ENCODE results near the gene TTC31.

The TTC31 gene

DNA sequence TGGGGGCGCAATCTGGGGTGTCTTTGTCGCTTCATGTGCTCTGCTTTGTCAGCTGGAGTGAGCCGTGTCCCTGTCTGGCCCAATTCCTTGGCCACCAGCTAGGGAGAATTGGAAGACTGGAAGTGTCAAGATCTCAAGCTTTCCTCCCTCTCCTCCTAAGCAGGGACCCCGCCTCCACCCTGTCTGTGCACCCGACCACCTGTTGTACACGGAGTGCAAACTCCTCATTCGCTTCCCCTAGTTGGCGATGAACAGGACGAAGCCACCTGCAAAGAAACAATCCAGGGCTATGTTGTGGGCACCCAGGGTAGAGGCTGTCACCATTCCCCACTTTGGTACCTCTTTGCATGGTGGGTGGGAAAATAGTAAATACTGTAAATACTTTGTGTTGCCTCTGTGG is 44.9 kb downstream of the TTC31 start:
- DNase-seq: no peak

DNA sequence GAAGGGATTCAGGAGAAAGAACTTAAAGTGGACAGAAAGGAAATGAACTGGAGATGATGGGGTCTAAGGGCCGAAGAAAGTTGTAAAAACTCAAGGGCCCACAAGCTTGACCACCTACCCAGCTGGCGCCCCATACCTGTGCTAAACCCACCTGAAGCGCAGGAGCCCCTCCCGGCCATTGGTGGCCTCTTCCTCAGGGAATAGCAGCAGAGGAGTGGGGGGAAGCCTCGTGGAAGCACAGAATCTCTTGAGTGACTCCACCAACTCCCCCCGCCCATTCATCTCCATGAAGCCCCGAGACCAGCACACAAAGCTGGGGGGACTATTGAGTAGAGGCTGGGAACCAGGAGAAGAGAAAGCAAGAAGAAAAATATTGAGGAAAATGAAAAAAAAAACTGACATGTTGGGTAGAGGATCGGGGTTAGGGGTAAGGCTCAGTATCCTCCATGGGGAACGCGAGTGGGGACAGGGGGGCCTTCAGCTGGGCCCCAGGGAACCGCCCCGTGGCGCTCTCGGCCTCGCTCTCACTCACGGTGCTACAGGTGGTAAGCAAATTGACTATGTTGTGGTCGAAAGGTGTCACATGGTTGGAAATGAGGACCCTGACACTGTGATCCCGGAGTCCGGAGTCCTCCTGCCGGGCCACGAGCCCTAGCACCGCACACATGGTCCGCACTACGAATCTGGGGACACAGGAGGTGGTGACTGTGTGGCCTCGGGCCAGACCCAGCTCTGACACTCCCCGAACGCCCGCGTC is 45.9 kb downstream of the TTC31 start:
- DNase-seq: peak; percentile 33

DNA sequence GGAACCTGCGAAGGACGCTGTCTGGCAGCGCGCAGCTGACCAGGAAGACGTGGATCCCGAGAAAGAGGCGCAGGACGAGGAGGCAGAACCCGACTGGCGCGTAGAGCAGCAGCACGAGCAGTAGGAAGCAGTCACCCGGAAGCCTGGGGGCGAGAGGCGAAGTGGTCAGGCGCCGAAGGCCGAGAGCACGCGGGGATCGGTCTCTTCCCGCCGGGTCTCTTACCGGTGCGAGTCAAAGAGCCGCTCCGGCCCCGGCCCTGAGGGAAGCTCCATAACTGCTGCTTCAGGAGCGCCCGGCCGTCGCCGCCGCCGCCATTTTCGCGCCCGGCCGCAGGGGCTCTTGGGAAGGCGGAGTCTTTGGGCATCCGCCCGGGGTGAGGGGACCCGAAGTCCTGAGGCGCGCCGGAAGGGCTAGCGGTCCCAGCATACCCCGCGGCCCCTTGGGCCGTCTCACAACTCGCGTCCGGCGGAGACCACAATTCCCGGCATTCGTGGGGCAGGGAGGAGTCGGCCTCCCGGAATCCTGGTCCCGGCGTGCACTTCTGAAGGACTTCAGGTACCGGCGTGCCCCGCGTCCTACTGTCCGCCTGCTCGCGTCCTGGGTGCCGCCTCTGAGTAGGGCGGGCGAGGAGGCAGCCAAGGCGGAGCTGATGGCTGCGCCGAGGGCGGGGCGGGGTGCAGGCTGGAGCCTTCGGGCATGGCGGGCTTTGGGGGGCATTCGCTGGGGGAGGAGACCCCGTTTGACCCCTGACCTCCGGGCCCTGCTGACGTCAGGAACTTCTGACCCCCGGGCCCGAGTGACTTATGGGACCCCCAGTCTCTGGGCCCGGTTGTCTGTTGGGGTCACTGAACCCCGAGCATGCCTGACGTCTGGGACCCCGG is 46.7 kb downstream of the TTC31 start, which contains the start of the genes AUP1 and HTRA2:
Gene AUP1 (minus strand): TSS at position 350 of the 882 bp plus-strand sequence. CDS start 77 bp downstream, at position 273.
Gene HTRA2 (plus strand): TSS at position 577 of the 882 bp plus-strand sequence. CDS start 74 bp downstream, at position 651.
- DNase-seq: peak; percentile 95

DNA sequence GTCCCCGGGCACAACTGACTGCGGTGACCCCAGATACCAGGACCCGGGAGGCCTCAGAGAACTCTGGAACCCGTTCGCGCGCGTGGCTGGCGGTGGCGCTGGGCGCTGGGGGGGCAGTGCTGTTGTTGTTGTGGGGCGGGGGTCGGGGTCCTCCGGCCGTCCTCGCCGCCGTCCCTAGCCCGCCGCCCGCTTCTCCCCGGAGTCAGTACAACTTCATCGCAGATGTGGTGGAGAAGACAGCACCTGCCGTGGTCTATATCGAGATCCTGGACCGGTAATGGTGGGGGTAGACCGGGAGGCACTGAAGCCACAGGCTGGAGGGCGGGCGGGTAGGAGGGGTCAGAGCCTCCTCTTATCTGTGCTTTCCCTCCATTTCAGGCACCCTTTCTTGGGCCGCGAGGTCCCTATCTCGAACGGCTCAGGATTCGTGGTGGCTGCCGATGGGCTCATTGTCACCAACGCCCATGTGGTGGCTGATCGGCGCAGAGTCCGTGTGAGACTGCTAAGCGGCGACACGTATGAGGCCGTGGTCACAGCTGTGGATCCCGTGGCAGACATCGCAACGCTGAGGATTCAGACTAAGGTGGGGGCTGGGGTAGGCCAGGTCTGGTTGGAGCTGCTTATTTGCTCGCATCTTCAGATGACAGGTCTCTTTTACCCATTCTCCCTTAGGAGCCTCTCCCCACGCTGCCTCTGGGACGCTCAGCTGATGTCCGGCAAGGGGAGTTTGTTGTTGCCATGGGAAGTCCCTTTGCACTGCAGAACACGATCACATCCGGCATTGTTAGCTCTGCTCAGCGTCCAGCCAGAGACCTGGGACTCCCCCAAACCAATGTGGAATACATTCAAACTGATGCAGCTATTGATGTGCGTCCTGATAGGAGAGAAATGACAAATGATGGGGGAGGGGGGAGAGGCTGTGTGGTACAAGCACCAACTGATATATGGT is 47.6 kb downstream of the TTC31 start:
- peak; percentile 68 for DNase-seq

DNA sequence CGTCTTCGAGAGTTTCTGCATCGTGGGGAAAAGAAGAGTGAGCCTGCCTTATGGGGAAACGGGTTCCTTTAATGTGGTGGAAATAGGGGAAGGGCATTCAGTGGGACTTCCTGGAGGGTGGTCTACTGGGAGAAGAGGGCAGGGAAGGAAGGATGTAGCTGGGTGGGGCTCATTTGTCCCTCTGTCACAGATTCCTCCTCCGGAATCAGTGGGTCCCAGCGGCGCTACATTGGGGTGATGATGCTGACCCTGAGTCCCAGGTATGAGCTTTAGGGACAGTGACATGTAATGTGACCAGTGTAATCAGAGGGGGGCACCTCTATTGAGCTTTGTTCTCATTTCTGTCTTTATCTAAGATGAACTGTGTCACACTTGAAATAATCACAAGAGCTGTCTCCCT is 48.8 kb downstream of the TTC31 start:
- no peak for DNase-seq

DNA sequence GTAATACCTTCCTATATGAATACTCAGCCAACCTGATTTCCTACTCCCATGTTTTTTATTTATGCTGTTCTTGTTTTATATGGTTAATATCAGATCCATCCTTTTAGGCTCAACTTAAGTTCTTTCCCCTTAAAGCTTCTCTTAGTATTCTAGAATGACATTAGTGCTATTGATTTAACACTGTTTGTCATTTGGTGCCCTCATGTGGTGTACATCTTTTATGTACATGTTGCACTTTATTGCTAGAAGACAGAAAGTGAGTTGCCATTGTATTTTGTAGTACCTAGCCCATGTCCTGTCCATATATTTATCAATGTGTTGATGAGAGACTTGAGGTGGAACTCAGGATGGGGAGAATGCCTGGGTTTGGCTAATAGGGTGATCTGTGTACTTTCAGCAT is 49.3 kb downstream of the TTC31 start:
- no peak for DNase-seq

DNA sequence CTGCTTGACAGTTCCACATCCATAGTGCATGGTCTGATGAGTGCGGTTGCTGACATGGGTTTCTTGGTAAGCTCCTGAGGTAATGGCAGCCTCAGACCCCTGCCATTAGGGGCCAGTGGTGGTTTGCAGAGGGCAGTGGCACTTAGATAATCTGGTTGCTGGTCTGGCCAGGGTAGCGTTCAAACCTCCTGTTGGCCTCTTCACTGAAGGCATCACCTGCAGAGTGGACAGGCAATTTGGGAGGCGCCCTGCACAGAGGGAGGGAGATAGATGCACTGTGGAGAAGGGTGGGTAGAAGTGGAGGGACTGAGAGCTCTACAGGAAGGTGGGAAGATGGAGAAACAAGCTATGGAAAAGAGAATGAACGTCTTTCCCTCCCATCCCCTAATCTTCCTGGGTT is 50.6 kb downstream of the TTC31 start:
- DNase-seq: no peak

DNA sequence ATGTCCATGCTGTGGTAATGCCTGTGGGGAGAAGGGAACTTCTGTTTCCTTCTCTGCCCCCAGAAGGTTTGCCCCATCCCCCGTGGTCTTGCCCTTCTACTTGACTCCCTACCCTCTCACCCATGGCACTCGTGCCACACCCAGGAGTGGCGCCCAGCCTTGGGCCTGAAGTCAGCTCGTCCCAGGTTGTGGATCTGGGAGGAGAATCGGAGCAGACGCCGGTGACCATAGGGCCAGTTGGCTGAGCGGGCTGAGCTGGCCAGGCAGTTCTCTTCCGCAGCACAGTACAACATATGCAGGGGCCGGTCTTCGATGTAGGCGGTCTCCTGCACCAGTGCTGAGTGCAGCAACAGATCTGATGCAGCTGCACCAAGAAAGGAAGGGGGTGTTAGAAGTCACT is 51.5 kb downstream of the TTC31 start:
- no peak for DNase-seq

DNA sequence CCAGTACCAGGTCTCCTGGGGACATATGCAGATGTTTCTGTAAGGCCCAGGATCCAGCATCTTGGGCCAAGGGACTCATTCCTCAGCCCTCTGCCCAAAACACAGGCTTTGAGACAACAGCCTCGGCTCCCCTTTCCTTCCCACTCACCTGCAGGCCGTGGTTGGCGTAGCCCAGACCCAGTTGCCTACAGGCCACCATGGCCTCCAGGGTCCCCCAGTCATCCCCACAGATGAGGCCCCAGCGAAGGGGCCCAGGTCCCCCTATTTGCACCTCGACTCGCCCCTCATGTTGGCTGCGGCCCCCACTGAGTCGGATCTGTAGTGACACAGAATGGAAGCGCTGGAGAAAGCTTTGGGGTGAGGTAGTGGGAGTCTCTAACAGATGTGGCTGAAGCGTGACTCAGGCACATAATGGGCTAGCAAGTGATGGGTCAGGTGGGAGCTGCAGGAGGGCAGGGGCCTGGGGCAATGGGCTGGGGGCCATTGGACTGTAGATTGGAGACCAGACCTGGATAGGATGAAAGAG is 52.6 kb downstream of the TTC31 start:
- no peak for DNase-seq

DNA sequence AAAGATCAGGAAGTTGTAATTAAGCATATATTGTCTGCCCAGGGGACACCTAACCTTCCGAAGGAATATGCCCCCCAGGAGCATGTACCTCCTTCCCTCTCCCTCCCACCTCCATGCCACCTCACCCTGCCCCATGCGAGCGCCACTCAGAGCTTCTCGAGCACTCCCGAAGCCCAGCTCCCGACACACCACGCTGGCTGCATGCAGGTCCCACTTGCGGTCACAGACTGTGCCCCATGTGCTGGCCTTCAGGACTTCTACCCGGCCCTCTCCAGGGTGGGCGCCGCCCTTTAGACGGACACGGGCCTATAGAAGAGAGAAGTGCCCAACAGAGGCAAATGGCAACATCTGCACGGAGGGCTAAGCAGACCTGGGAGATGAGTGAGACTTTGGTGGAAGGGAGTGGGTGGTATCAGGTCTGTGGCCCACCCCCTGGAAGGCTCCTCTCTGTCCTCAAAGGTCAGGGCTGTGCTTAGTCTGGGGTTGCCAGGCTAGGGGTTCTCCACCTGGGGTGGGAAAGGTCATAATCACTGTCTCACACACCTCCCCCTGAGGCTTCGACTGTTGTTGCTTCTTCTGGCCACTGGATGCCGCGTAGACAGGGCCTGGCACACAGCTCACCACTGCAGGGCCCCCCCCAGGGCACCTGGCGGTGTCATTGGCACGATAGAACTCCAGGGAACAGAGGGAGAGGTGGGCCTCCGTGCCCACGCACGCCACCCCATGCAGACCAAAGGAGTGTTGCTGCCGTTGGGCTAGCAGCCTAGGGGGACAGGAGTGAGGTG is 53.5 kb downstream of the TTC31 start:
- no peak for DNase-seq

DNA sequence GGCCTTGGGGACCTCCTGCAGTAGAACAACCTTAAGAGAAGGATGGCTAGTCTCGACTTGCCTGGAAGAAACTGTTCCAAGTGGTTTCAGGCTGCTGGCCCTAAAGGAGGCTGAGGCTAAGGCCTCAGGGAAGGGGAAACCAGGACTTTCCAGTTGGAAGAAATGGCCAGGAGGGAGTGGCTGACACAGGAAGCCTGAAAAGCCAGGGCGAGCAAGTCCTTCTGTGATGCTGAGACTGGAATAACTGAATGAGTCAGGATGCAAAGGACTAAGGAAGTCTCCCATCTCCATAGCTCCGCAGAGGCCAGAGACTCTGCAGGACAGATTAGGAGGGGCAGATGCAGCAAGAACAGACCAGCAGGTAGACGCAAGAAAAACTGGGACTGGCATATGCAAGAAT is 54.3 kb downstream of the TTC31 start:
- DNase-seq: no peak

DNA sequence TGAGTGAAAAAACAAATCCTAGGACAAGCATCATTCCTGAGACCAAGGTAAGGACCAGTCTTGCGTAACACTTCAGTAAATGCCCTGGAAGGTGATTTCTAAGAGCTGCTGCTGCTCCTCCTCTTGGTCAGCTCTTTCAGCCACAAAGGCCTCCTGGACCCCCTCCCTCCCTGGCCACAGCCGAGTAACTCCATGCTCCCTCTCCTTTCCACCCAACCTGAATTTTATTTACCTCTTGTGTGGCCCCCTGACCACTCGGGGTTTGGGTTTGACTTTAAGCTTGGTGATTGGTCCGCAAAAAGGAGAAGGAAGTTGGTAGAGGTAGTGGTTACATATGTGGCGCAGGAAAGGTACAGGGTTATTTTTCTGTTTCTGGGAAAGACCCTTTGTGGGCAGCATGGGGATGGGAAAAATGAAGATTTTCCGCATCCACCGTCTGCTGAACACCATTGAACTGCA is 56.0 kb downstream of the TTC31 start:
- DNase-seq: no peak

DNA sequence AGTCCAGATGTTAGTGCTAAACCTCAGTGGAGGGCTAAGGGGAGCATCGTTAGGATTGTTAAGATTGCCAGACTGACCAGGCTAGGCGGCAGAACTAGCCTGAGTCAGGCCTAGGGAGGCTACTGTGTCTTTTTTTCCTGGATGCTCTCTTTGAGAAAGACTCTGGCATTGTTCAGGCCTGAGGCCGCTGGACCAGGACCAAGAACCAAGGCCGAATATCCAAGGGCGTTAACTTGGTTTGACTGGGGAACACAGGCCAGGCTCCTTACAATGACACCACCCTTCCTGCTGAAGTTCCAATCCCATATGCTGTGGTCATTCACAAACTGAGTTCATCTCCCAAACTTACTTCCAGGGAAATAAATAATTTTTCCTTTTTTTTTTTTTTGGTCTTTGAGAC is 57.4 kb downstream of the TTC31 start:
- DNase-seq: no peak

DNA sequence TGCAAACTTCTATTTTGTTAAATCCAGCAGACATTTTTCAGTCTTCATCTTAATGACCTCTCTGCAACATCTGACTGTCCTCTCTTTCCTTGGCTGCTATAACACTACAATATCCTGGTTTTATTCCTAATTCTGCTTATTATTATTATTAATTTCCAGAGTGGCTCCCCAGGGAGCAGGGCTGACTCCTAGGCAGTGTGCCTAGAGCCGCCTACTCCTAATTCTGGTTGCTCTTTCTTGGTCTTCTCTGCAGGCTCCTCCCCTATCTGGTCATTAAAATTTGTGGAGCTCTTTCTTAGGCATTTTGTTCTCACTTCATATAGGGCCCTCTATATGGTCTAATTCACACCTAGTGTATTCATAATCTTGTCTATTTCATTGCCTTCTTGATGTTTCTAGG is 60.1 kb downstream of the TTC31 start:
- DNase-seq: no peak
